BJ (cell line): Measurements from ENCODE around the gene PMF1. TPM values are rescaled to one million over a fixed set of nuclear protein-coding genes. Genes with fewer than 3 reads are reported as not detected.

ENCODE experiments used
- CTCF ChIA-PET: fragments of 350-600 bp; formaldehyde crosslinking; extraction: SDS; loops from one replicate; lab custom pipeline; 2021; ENCODE audit warnings: antibody characterized with exemption, inconsistent platforms; lab: Yijun Ruan, JAX
- POLR2A ChIA-PET: fragments of 300-600 bp; sonication (Branson Sonifier 250); formaldehyde crosslinking; extraction: SDS; loops from one replicate; lab custom pipeline; 2021; ENCODE audit warnings: antibody characterized with exemption; lab: Charles Lee
- DNase-seq: peaks from one replicate; pipeline ENCODE4 v3.0.0-alpha.2; 2011; ENCODE audit warnings: low read depth
- H3K27me3 ChIP-seq: 2 replicates; pipeline ENCODE4 v1.6.0; 2011; ENCODE audit warnings: low read length; ENCODE audit not compliant: control insufficient read depth, insufficient read depth
- H3K36me3 ChIP-seq: 2 replicates; pipeline ENCODE4 v1.5.1; 2011; ENCODE audit warnings: low read length; ENCODE audit not compliant: control insufficient read depth, insufficient read depth
- H3K4me3 ChIP-seq: 2 replicates; pipeline ENCODE4 v1.5.1; 2011; ENCODE audit warnings: low read depth, mild to moderate bottlenecking, control low read depth, low read length
- CTCF ChIP-seq: IDR thresholded peaks from 2 replicates; pipeline ENCODE4 v1.5.1; 2011; ENCODE audit warnings: low read depth, mild to moderate bottlenecking, control low read depth, inconsistent platforms, low read length, moderate library complexity; ENCODE audit not compliant: insufficient read depth
- polyA plus RNA-seq: library from polyadenylated mRNA; depleted of rRNA; stranded (reverse); fragments of >200 nt; gene quantifications from 2 replicates; pipeline ENCODE4 v1.2.3, GENCODE V29; 2011; rRNA removed
- small RNA-seq: library from RNA; depleted of rRNA; stranded (forward); fragments of <200 nt; gene quantifications from one replicate; pipeline ENCODE3, GENCODE V24; 2012; ENCODE audit warnings: low replicate concordance, low read depth; ENCODE audit not compliant: insufficient read length

The PMF1 gene
- polyA plus RNA-seq, 1 experiment, result 73.1 TPM

GRCh38 chr1:156284757-156285156 is 72.0 kb downstream of the PMF1 start:
- CTCF ChIA-PET, result no interaction called here

GRCh38 chr1:156285437-156285836 is 72.6 kb downstream of the PMF1 start:
- TF ChIP-seq CTCF, result no peak
- no peak overlapping the region for H3K4me3 ChIP-seq
- DNase-seq, result no peak
- ChIA-PET POLR2A (no interaction called here), CTCF (interaction anchor here (0.6 kb wide), 1 partner anchor 165 kb away, joined by 3 read pairs; no protein-coding TSS in a partner anchor)
- H3K36me3 ChIP-seq, result peaks cover 1% of the 10 kb centered on the region
- no peaks in the 10 kb centered on the region for H3K27me3 ChIP-seq

More at GRCh38 chr1:156284757-156285156, 72.0 kb downstream of the PMF1 start:
- POLR2A ChIA-PET, result no interaction called here
- H3K36me3 ChIP-seq, result peaks cover 1% of the 10 kb centered on the region
- TF ChIP-seq CTCF, result no peak
- no peak overlapping the region for H3K4me3 ChIP-seq
- no peak for DNase-seq
- no peaks in the 10 kb centered on the region for H3K27me3 ChIP-seq

GRCh38 chr1:156286061-156286460 is 73.3 kb downstream of the PMF1 start:
- no peaks in the 10 kb centered on the region for H3K27me3 ChIP-seq
- no peak overlapping the region for H3K4me3 ChIP-seq
- ChIA-PET POLR2A (no interaction called here), CTCF (interaction anchor here (0.6 to 1.3 kb wide), 4 partner anchors 70 to 166 kb away, joined by 3 read pairs; no protein-coding TSS in a partner anchor)
- no peak for TF ChIP-seq CTCF
- peaks cover 1% of the 10 kb centered on the region for H3K36me3 ChIP-seq
- DNase-seq, result no peak

Small RNA genes lying within 50 kb of the gene (small RNA-seq; reads per million reads assigned to genes)
- gene RF00568, result not detected

Other genes starting within 250 kb of the PMF1 start
- 130 and 213 TPM in 2 replicates for gene ARHGEF2, start 234.5 kb upstream of the PMF1 start, polyA plus RNA-seq
- gene SSR2, start 192.1 kb upstream of the PMF1 start, polyA plus RNA-seq, result 891 and 935 TPM in 2 replicates
- 25.7 and 28.3 TPM in 2 replicates for gene UBQLN4, start 159.2 kb upstream of the PMF1 start, polyA plus RNA-seq
- 60.0 and 77.4 TPM in 2 replicates for gene LAMTOR2, start 158.2 kb upstream of the PMF1 start, polyA plus RNA-seq
- gene RAB25, start 151.8 kb upstream of the PMF1 start, polyA plus RNA-seq, result not detected in 2 replicates
- gene MEX3A, start 130.5 kb upstream of the PMF1 start, polyA plus RNA-seq, result 1.9 TPM in 2 replicates
- 537 and 840 TPM in 2 replicates for gene LMNA, start 98.3 kb upstream of the PMF1 start, polyA plus RNA-seq
- gene SEMA4A, start 59.4 kb upstream of the PMF1 start, polyA plus RNA-seq, result 0.49 and 0.77 TPM in 2 replicates
- gene SLC25A44, start 18.9 kb upstream of the PMF1 start, polyA plus RNA-seq, result 21.4 and 25.8 TPM in 2 replicates
- 0.26 and 0.50 TPM in 2 replicates for gene BGLAP, start 29.2 kb downstream of the PMF1 start, polyA plus RNA-seq
- 0.06 and 0.18 TPM in 2 replicates for gene PAQR6, start 35.0 kb downstream of the PMF1 start, polyA plus RNA-seq
- gene SMG5, start 69.8 kb downstream of the PMF1 start, polyA plus RNA-seq, result 22.8 and 32.6 TPM in 2 replicates
- gene TMEM79, start 71.3 kb downstream of the PMF1 start, polyA plus RNA-seq, result 2.3 and 3.3 TPM in 2 replicates
- gene GLMP, start 82.7 kb downstream of the PMF1 start, polyA plus RNA-seq, result 31.9 and 41.1 TPM in 2 replicates
- not detected in 2 replicates for gene VHLL, start 86.3 kb downstream of the PMF1 start, polyA plus RNA-seq
- 275 and 299 TPM in 2 replicates for gene CCT3, start 125.3 kb downstream of the PMF1 start, polyA plus RNA-seq
- gene TSACC, start 125.5 kb downstream of the PMF1 start, polyA plus RNA-seq, result 0.52 and 0.59 TPM in 2 replicates
- not detected in 2 replicates for gene RHBG, start 156.2 kb downstream of the PMF1 start, polyA plus RNA-seq